Body of pancreas (tissue), 4 donors: Measurements from ENCODE around the gene SLMAP.

Source experiments
- POLR2A ChIP-seq, 3 donors: fragments of 450-650 bp; IDR thresholded peaks; one replicate each; pipeline ENCODE4 v1.6.1; 2016; ENCODE audit warnings: antibody characterized with exemption in 3 of 3, mild to moderate bottlenecking in 2 of 3
- TF ChIP-seq, protein P1 (sequence below), 7 experiments: fragments of 450-650 bp in 4 of 7; fragments of 200-600 bp in 3 of 7; sonication (generic) in 3 of 7; IDR thresholded peaks; one replicate each; pipeline ENCODE4 v1.5.1; 2016 to 2019; ENCODE audit warnings: antibody characterized with exemption in 7 of 7

DNA sequence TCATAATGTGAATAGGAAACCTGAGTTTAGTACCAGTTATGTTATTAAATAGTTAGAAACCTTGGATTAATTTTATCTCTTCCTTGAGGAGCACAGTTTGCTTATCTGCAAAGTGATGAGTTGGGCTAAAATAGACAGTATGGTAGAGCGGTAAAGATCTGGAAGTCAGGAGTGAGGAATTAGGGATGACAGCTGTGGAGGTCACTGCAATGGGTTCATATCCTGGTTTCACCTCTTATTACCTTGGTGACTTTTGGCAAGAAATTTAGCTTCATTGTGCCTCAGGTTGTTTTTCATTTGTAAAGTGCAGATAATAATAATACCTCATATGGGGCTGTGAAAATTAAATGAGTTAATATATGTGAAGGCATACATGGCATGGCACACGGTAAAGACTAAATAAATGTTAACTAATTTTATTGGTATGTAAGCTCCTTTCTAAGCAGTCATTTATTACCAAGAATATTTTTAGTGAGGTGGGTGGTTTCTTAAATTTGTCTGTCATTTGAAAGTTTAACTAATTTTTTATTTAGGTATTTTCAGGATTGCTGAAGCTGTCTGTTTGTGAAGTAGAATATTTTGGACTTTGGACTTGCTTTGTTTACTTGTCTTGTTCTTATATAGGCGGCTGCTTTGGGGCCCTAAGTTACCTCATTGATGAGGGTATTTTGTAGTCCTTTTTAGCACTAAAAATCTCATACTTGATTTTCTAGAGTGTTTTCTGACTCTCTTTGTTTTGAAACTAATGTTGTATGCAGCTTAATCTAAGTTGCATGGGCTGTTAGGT, 41.8 kb downstream of the SLMAP start:
- TF ChIP-seq POLR2A (IDR thresholded peaks at IDR 0.05) = no peak
- TF ChIP-seq, protein P1, sequence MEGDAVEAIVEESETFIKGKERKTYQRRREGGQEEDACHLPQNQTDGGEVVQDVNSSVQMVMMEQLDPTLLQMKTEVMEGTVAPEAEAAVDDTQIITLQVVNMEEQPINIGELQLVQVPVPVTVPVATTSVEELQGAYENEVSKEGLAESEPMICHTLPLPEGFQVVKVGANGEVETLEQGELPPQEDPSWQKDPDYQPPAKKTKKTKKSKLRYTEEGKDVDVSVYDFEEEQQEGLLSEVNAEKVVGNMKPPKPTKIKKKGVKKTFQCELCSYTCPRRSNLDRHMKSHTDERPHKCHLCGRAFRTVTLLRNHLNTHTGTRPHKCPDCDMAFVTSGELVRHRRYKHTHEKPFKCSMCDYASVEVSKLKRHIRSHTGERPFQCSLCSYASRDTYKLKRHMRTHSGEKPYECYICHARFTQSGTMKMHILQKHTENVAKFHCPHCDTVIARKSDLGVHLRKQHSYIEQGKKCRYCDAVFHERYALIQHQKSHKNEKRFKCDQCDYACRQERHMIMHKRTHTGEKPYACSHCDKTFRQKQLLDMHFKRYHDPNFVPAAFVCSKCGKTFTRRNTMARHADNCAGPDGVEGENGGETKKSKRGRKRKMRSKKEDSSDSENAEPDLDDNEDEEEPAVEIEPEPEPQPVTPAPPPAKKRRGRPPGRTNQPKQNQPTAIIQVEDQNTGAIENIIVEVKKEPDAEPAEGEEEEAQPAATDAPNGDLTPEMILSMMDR (IDR thresholded peaks at IDR 0.05) = no peak
